GM21619 (cell line): Measurements from ENCODE around the gene SHB.
"Not testable (repeated sequence)": the region's sequence is repeated elsewhere in the genome, so short reads cannot be mapped to it uniquely, and the experiment has no call there.

Experiments
- ATAC-seq: cut with Tn5 transposase; IDR thresholded peaks from one replicate; pipeline ENCODE4 v1.9.1; 2021; ENCODE audit not compliant: unreplicated experiment

SHB gene

GRCh38 chr9:38064842-38065368 is 4.1 kb downstream of the SHB start:
- no peak for ATAC-seq

DNA sequence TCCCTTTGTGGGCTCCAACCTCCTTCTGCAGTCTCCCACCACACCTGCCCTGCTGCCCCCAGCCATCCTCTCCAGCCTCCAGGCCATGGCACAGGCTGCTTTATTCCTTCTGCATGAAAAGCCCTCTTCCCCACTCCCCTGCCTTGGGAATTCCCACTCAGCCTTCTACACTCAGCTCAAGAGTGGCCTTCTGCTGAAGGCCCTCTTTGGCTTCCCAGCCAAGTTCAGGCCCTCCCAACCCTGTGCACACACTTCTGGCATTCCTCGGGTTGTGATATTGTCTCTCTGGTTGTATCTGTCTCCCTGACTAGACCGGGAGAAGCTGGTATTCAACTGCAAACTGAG is 5.7 kb downstream of the SHB start:
- ATAC-seq, result no peak

DNA sequence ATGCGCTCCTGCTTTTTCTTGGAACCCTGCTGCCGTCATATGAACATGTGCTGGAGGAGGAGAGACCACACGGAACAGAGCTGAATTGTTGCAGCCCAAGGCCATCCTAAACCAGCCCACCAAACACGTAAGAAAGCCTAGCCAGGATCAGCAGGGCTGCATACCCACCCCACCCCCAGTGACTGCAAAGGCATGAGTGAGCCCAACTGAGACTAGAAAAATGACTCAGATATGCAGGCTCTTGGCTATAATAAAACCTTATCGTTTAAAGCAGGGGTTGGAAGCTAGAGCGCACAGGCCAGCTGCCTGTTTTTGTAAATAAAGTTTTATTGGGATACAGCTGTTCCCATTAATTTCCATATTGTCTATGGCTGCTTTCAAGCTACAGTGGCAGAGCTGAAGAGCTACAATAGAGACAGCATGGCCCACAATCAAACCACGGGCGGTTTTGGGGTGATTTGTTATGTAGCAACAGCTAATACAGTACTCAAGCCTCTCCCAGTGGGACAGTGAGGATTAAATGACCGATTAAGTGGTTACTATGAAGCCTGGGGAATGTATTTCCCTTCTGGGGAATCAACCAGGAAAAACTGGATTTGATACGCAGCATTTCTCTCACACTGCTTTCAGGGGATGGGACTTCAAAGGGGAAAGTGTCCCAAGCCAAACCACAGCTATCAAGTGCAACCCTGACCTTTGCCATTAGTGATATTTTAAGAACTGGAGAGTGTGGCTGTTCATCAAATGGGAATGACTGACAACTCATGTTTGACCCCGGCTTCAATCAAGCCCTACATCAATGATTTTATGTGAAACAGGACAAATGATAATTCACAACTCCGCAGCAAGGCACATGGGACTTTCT is 6.3 kb downstream of the SHB start:
- no peak for ATAC-seq

GRCh38 chr9:38062106-38062497 is 6.9 kb downstream of the SHB start:
- no peak for ATAC-seq

- ATAC-seq, result peak; percentile 70
Observed at GRCh38 chr9:38061326-38061977, 7.6 kb downstream of the SHB start.

- ATAC-seq, result no peak
Observed at GRCh38 chr9:38060681-38061080, 8.3 kb downstream of the SHB start.

DNA sequence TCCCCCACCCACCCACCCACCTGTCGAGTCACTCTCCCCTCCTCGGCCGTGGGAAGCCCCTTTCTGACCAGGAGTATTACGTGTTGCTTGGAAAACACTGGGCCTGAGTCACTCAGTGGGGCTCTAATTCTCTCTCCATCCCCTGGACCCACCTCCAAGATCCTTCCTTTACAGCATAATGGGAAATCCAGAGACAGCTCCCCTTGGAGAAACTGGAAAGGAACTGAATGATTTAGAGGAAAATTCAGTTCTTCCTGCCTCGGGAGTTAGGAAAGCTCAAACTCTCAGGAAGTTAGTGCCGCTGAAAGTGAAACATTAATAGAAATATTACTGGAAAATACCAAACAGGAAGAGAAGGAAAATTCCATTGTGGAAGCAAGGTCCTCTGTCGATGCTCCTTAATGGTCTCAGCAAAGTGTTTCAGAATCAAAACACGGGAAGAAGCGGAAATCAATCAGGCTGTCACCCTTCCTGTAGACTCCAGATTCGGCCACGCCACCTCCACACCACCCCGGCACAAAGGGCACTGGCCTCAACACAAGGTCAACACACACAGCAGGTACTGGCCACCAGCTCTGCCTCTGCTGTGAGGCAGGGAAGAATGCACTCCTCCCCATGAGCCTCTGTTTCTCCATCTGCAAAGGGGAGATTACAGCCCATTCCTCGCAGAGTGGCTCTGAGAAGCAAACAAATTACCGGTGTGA is 9.6 kb downstream of the SHB start:
- ATAC-seq, result no peak

DNA sequence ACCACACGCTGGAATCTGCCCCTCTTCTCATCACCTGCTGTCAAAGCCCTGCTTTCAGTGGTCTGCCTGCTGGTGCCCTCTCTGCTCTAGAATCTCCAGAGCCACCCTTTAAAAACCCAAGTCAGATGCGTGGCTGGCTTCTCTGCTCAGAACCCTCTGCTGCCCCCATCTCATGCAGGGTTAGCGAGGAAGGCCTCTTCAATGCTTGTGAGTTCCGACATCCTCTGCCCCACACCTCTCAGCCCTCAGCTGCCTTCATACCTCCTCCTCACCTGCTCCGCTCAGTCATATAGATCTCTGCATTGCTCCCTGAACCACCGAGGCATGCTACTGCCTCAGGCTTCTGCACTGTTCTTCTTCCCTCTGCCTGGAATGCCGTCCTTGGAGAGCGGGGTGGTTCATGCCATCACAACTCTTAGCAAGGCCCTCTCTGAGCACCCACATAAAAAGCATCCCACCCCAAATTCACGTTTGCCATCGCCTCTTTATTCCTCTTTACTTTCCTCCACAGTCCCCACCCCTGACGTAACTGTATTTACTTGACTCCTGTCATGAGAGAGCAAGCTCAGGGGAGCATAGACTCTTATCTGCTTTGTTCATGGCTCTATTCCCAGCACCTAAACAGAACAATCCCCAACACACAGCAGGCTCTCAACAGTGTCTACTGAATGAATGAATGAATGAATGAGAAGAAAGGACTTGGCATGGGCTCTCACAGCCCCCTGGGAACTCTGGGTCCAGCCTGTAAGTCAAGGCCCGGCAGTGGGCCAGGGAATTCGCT is 10.4 kb downstream of the SHB start:
- ATAC-seq, result no peak

DNA sequence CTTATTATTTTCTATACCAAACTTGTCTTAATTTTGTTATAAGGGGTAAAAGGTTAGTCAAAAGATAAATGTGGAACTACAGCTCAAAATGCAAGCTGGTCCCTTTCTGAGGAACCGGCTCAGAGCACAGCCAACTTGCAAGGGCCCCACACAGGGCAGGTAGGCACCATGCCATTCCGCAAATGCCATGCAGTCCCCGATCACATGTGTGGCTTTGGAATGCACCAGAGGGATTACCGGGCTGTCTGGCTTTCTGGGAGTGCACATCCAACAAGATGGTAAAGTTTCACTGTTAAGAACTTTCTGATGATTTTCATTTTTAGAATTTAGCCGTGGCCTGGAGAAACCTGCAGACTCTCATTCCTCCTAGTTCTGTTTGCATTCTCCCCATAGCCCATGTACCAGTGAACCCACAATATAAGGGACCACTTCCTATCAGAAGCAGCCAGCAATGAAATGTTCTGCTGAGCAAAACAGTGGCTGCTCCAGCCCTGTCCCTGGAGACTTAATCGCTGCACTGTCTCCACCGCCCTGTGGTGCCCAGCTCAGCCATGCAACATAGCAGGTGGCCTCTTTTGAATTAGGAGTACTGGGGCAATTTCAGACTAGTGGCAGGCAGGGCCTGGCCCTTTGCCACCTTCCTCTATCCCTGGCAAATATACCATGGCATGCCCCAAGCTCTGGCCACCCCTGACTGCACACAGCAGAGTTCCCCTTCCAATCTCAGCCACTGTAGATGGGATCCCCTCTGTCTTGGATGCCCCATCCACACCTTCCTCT is 11.4 kb downstream of the SHB start:
- ATAC-seq, result no peak

- no peak for ATAC-seq
Observed at GRCh38 chr9:38054653-38055052, 14.4 kb downstream of the SHB start.

DNA sequence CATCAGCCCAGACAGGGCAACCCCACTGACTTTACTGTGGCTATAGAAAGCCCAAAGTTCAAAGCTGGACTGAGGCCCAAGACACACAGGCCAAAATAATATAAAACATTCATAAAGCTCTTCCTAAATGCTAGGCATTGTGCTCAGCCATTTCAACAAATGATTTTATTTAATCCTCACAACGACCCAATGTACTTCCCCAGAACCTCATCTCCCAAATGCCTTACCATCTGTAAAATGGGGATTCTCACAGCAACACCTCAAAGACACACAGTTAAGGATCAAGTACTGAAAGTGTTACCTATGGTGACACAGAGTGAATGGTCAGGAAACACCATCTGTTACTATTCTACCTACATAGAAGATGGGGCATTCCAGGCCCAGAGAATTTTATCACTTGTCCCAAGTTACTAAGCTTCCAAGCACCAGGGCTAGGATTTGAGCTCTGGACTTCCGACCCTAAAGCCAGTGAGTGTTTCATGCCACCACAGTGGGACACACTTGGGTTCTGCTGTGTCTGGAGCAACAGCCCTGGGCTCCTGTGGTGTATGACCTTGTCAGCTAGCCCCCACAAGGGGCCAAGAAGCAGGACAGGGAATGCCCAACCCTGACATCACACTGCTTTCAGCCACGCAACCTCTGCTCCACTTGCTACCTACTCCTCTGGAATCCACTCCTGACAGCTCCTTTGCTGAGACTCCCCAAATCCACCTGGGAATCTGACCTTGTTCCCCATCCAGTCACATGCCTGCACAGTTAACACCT is 15.1 kb downstream of the SHB start:
- no peak for ATAC-seq

GRCh38 chr9:38051780-38052546 is 17.1 kb downstream of the SHB start:
- ATAC-seq, result no peak

GRCh38 chr9:38048316-38048969 is 20.6 kb downstream of the SHB start:
- ATAC-seq, result no peak

DNA sequence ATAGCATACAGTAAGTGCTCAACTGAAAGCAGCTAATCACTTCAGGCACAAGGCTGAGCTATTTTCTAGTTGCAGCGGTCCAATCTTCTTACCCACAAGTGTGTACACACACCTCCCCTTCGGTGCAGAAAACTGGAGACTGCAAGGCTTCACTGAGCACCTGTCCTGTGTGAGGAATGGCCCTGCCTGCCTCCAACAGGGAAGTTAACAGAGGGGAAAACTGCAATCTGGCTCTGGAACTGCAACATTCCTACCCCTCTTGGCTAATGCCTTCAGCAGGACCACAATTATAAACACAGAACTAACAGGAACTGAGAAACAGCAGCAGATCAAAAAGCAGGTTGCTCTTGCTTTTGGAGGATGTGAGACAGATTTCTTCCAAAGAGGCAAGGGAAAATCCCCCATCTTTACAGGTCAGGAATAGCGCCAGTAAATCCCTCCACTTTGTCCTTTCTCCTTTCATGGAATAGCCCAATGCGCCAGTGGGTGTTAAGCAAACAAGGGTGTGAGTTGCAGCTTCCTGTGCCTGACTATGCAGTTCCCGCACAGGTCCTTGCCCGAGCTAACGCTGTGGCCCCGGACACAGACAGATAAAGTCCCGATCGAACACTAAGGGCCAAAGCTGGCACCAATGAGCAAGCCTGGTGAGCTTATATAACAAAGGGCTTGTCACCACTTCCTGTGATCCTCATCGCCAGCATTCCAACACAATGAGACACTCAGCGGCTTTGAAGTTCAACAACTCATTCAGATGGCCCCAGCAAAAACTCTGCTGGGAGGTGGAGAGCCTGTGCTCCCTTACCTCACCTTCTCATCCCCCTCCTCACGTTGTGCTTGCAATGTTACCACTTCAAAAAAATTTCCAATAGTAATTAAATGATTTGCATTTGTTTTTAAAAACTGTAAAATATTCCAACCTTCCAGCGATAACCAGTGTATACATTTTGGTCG is 21.5 kb downstream of the SHB start:
- ATAC-seq, result no peak

GRCh38 chr9:38046661-38047300 is 22.2 kb downstream of the SHB start:
- ATAC-seq, result no peak

- ATAC-seq, result not testable (repeated sequence)
Observed at GRCh38 chr9:38045939-38046338, 23.1 kb downstream of the SHB start.

GRCh38 chr9:38044706-38045105 is 24.3 kb downstream of the SHB start:
- ATAC-seq, result no peak
